Measurements from ENCODE around the gene ERO1B.

- TF ChIP-seq GATA2 (IDR thresholded peaks at IDR 0.05; ENCODE audit: low read depth, low read length), result no peak
- TF ChIP-seq GATA3 (IDR thresholded peaks at IDR 0.05; ENCODE audit: low read depth, low read length), result no peak
These were observed 77.7 kb downstream of the ERO1B start for GRCh38 chr1:236204039-236204438.
